GM21423 (cell line): ENCODE results near the gene ATPAF2.
"Not testable (repeated sequence)": the region's sequence is repeated elsewhere in the genome, so short reads cannot be mapped to it uniquely, and the experiment has no call there.

Experiments used
- ATAC-seq: cut with Tn5 transposase; IDR thresholded peaks from one replicate; pipeline ENCODE4 v1.9.1; 2021; ENCODE audit warnings: mild to moderate bottlenecking, moderate library complexity; ENCODE audit not compliant: unreplicated experiment

ATPAF2 gene

DNA sequence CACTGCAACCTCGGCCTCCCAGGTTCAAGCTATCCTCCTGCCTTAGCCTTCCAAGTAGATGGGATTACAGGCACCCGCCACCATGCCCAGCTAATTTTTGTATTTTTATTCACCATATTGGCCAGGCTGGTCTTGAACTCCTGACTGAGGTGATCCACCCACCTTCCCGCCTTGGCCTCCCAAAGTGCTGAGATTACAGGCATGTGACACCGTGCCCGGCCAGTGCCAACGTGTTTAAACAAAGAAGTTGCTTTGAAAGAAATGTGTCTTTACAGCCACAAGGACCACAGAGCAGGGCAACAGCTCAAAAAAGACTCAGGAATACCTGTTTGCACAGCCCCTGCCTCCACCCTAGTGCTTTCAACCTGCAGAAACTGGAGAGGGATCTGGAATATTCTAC, 25.0 kb downstream of the ATPAF2 start:
- ATAC-seq = no peak

DNA sequence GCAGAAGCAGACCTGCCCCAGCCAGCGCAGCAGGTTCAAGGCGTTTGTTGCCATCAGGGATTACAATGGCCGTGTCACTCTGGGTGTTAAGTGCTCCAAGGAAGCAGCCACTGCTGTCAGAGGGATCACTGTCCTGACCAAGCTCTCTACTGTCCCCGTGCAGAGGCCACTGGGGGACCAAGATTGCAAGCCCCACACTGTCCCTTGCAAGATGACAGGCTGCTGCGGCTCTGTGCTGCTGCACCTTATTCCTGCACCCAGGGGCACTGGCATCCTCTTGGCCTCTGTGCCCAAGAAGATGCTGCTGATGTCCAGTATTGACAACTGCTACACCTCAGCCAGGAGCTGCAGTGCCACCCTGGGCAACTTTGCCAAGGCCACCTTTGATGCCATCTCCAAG, 27.7 kb downstream of the ATPAF2 start:
- no peak for ATAC-seq

- no peak for ATAC-seq
Observed at GRCh38 chr17:18009609-18010420, 29.2 kb downstream of the ATPAF2 start.

GRCh38 chr17:18008496-18009268, 30.3 kb downstream of the ATPAF2 start:
- no peak for ATAC-seq

DNA sequence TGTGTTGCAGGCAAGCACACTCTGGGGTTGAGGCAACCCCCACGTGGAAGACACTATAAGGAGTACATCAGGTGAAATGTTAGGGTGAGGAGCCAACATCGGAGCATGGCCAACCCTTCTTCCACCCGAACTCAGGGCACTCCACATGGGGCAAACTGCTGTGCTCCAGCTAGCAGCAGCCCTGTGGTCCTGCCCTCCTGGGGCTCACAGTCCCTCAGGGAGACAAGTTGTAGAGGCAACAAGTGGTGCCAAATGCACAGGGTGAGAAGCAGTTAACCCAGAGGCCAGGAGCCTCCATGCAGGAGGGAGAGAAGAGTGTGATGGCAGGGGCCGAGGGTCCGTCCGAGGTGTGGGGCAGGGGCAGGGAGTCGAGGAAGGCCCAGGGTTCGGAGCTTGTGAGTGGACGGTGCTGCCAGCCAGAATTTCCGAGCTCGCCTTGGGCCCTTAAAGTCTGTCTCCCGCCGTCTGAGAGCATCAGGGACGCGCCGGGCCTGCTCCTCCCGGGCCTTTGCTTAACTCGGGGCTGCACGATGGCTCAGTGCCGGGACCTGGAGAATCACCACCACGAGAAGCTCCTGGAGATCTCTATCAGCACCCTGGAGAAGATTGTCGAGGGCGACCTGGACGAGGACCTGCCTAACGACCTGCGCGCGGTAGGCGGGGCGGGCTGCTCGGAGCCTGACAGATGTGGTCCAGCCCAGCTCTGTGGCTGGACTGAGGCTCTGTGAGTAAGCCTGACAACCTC, 32.3 kb downstream of the ATPAF2 start:
- ATAC-seq = no peak

DNA sequence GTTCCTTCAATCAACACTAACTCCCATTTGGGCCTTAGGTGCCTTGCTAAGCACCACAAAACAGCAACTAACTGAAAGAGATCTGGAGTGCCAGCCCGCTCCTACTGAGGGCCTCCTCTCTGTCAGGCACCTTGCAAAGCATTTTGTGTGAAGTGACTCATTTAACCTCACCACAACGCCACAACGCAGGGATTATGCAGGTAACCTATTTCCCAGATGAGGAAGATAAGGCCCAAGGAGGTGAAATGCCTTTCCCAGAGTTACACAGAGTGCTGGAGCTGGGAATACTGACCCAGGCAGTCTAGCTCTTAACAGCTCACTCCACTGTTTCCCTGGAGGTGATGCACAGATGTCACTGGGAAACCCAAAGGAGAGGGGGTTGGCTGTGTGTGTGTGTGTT, 33.5 kb downstream of the ATPAF2 start:
- no peak for ATAC-seq

- ATAC-seq = no peak
Observed at GRCh38 chr17:18004884-18005305, 34.1 kb downstream of the ATPAF2 start.

DNA sequence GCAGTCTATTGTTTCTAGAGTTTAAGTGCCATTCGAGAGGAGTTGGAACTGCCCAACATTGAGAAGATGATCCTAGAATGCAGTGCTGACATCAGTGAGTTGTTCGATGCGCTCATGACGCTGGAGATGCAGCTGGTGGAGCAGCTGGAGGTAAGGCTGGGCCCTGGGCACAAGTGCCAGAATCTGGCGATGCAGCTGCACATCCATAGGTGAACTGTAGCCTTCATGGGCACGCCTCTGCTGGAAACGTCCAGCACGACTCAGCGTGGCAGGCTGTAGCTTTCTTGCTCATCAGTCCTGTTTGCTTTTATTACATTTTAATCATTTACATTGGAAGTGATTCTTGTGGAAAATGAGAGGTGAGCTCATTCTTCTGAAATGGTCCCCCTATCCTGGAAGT, 34.6 kb downstream of the ATPAF2 start:
- no peak for ATAC-seq

- no peak for ATAC-seq
Observed at GRCh38 chr17:18002171-18002570, 36.8 kb downstream of the ATPAF2 start.

GRCh38 chr17:18000030-18000408, 38.9 kb downstream of the ATPAF2 start:
- ATAC-seq = no peak

- no peak for ATAC-seq
Observed at GRCh38 chr17:17999364-18000029, 39.5 kb downstream of the ATPAF2 start.

GRCh38 chr17:17998934-17999333, 40.0 kb downstream of the ATPAF2 start:
- no peak for ATAC-seq

- not testable (repeated sequence) for ATAC-seq
Observed at GRCh38 chr17:17995887-17996286, 43.1 kb downstream of the ATPAF2 start.

DNA sequence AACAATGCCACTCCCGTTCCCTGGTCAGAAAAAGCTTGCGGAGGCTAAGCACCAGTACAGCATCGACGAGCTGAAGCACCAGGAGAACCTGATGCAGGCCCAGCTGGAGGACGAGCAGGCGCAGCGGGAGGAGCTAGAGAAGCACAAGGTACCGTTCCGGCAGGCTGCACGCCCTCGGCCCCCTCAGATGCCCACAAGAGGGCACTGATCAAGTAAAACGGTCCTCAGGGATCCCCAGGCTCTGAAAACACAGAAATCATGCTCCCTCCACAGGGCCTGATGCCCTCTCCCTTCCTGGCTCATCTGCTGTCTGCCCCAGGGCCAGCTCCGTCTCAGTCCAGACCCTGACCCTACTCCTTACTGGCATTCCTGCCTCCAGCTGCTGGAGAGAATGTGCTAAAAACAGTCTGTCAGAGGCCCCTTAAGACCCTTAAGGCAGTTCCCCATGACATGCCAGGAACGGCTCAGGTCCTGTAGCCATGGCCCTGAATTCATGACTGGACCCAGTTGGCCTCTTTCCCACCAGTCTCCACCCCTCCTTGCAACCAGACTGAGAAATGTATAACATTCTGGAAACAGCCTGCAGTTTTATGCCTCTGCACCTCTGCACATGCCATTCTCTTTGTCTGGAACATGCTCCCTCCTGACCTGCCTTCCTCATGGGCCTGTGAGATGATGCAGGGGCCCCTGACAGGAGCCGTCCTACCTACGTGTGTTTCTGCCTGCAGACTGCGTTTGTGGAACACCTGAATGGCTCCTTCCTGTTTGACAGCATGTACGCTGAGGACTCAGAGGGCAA, 44.5 kb downstream of the ATPAF2 start:
- no peak for ATAC-seq

GRCh38 chr17:17993852-17994251, 45.1 kb downstream of the ATPAF2 start:
- ATAC-seq = no peak

DNA sequence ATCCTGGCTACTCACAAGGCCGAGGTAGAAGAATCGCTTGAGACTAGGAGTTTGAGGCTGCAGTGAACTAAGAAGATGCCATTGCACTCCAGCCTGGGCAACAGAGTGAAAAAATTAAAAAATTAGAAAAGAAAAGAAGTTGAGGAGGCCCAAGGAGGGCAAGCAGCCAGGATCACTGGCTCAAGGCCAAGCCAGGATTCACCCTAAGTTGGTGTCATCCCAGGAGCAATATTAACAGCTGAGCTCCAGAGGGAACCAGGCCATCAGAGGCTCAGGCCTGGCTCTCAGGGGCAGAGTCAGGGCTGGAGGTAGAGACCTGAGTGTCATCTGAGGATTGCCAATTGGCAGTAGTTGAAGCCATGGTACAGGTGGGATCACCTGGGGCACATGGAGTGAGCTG, 45.6 kb downstream of the ATPAF2 start:
- ATAC-seq = no peak

GRCh38 chr17:17990282-17990681, 48.7 kb downstream of the ATPAF2 start:
- ATAC-seq = no peak

- ATAC-seq = no peak
Observed at GRCh38 chr17:17989618-17990017, 49.4 kb downstream of the ATPAF2 start.

- ATAC-seq = no peak
Observed at GRCh38 chr17:17989081-17989480, 49.9 kb downstream of the ATPAF2 start.

- no peak for ATAC-seq
Observed at GRCh38 chr17:17988427-17988945, 50.5 kb downstream of the ATPAF2 start.
